ENCODE data around the gene HSPBP1. TPM values are rescaled to one million over a fixed set of nuclear protein-coding genes. Genes with fewer than 3 reads are reported as not detected.

The HSPBP1 gene
- total and polyA plus RNA-seq, 9 of the 15 experiments (the other 6 are each of a cell fraction or from before 2014, with no cell fraction given), result 0.83 to 81.3 (median 21.8) TPM

GRCh38 chr19:55325172-55325571 lies 45.3 kb upstream of the HSPBP1 start, which contains the start of gene TMEM150B (continued):
- TF ChIP-seq TAF15 (IDR thresholded peaks at IDR 0.05; ENCODE audit: low read depth, low read length) (no peak), GTF2B (IDR thresholded peaks at IDR 0.05; ENCODE audit: extremely low read depth, insufficient read length) (no peak), DLX4 (CRISPR knock-in tag; IDR thresholded peaks at IDR 0.05) (no peak), ZNF175 (CRISPR knock-in tag; IDR thresholded peaks at IDR 0.05; ENCODE audit: low read depth) (no peak)
- TF ChIP-seq, protein P1, sequence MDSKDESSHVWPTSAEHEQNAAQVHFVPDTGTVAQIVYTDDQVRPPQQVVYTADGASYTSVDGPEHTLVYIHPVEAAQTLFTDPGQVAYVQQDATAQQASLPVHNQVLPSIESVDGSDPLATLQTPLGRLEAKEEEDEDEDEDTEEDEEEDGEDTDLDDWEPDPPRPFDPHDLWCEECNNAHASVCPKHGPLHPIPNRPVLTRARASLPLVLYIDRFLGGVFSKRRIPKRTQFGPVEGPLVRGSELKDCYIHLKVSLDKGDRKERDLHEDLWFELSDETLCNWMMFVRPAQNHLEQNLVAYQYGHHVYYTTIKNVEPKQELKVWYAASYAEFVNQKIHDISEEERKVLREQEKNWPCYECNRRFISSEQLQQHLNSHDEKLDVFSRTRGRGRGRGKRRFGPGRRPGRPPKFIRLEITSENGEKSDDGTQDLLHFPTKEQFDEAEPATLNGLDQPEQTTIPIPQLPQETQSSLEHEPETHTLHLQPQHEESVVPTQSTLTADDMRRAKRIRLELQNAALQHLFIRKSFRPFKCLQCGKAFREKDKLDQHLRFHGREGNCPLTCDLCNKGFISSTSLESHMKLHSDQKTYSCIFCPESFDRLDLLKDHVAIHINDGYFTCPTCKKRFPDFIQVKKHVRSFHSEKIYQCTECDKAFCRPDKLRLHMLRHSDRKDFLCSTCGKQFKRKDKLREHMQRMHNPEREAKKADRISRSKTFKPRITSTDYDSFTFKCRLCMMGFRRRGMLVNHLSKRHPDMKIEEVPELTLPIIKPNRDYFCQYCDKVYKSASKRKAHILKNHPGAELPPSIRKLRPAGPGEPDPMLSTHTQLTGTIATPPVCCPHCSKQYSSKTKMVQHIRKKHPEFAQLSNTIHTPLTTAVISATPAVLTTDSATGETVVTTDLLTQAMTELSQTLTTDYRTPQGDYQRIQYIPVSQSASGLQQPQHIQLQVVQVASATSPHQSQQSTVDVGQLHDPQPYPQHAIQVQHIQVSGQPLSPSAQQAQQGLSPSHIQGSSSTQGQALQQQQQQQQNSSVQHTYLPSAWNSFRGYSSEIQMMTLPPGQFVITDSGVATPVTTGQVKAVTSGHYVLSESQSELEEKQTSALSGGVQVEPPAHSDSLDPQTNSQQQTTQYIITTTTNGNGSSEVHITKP (IDR thresholded peaks at IDR 0.05; ENCODE audit: partially characterized antibody), result no peak
- TF ChIP-seq, protein P2, sequence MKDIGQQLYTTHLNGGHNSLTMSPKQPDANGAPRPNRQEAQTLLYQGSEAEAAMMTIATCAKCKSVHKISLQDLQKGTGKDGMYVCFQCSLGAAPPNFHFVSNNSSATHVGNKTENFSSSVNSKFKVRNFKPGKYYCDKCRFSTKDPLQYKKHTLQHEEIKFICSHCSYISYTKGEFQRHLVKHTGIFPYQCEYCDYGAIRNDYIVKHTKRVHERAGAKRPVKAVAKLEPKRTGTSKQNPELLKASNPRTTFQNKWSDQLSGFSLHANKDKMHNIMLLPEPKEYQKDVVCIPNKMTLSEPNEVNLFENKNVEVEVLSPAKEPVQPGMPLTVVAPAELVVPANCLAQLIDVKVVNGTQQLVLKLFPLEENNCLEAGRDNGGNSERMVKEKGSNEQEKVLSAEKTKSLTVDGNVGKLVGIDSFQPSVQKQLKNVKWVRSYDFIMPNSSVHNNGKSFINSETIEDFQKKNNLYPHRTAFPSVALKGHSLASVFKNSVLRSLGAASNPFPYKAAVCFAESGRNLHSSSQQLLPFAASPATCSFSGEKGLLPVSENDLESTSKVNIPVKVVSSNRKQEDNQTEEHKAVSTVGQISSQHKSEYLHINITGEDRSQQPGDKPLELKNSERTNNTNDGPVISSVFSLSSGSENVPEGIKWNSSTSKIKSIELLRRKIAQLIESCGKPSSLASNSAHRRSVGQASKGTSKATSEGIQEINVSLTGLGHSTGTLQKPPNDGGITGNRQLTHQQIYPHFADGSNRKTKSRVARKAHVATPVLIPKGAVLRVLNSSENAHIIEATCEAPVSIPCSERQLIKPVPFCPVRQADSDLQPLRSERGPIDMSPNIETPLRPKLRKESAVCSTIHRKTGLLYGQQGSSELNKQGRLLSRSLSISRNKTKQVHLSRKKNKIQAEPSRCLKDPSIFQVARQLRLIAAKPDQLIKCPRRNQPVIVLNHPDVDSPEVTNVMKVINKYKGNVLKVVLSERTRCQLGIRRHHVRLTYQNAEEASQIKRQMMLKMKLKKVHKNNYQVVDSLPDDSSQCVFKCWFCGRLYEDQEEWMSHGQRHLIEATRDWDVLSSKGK (CRISPR knock-in tag; IDR thresholded peaks at IDR 0.05), result no peak
- TF ChIP-seq, protein P3, sequence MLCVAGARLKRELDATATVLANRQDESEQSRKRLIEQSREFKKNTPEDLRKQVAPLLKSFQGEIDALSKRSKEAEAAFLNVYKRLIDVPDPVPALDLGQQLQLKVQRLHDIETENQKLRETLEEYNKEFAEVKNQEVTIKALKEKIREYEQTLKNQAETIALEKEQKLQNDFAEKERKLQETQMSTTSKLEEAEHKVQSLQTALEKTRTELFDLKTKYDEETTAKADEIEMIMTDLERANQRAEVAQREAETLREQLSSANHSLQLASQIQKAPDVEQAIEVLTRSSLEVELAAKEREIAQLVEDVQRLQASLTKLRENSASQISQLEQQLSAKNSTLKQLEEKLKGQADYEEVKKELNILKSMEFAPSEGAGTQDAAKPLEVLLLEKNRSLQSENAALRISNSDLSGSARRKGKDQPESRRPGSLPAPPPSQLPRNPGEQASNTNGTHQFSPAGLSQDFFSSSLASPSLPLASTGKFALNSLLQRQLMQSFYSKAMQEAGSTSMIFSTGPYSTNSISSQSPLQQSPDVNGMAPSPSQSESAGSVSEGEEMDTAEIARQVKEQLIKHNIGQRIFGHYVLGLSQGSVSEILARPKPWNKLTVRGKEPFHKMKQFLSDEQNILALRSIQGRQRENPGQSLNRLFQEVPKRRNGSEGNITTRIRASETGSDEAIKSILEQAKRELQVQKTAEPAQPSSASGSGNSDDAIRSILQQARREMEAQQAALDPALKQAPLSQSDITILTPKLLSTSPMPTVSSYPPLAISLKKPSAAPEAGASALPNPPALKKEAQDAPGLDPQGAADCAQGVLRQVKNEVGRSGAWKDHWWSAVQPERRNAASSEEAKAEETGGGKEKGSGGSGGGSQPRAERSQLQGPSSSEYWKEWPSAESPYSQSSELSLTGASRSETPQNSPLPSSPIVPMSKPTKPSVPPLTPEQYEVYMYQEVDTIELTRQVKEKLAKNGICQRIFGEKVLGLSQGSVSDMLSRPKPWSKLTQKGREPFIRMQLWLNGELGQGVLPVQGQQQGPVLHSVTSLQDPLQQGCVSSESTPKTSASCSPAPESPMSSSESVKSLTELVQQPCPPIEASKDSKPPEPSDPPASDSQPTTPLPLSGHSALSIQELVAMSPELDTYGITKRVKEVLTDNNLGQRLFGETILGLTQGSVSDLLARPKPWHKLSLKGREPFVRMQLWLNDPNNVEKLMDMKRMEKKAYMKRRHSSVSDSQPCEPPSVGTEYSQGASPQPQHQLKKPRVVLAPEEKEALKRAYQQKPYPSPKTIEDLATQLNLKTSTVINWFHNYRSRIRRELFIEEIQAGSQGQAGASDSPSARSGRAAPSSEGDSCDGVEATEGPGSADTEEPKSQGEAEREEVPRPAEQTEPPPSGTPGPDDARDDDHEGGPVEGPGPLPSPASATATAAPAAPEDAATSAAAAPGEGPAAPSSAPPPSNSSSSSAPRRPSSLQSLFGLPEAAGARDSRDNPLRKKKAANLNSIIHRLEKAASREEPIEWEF (CRISPR knock-in tag; IDR thresholded peaks at IDR 0.05), result no peak
- TF ChIP-seq, protein P4, sequence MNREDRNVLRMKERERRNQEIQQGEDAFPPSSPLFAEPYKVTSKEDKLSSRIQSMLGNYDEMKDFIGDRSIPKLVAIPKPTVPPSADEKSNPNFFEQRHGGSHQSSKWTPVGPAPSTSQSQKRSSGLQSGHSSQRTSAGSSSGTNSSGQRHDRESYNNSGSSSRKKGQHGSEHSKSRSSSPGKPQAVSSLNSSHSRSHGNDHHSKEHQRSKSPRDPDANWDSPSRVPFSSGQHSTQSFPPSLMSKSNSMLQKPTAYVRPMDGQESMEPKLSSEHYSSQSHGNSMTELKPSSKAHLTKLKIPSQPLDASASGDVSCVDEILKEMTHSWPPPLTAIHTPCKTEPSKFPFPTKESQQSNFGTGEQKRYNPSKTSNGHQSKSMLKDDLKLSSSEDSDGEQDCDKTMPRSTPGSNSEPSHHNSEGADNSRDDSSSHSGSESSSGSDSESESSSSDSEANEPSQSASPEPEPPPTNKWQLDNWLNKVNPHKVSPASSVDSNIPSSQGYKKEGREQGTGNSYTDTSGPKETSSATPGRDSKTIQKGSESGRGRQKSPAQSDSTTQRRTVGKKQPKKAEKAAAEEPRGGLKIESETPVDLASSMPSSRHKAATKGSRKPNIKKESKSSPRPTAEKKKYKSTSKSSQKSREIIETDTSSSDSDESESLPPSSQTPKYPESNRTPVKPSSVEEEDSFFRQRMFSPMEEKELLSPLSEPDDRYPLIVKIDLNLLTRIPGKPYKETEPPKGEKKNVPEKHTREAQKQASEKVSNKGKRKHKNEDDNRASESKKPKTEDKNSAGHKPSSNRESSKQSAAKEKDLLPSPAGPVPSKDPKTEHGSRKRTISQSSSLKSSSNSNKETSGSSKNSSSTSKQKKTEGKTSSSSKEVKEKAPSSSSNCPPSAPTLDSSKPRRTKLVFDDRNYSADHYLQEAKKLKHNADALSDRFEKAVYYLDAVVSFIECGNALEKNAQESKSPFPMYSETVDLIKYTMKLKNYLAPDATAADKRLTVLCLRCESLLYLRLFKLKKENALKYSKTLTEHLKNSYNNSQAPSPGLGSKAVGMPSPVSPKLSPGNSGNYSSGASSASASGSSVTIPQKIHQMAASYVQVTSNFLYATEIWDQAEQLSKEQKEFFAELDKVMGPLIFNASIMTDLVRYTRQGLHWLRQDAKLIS (CRISPR knock-in tag; IDR thresholded peaks at IDR 0.05), result no peak
